H9 (cell line): ENCODE results near the gene COMMD4. TPM values are rescaled to one million over a fixed set of nuclear protein-coding genes. Genes with fewer than 3 reads are reported as not detected.

Experiments
- DNase-seq: peaks from one replicate; pipeline ENCODE4 v3.0.0-alpha.2; 2017
- H2AFZ ChIP-seq: one replicate; pipeline ENCODE4 v1.6.1; 2013; ENCODE audit warnings: mild to moderate bottlenecking, low read length, control low read depth, moderate library complexity
- H2AK5ac ChIP-seq: 2 replicates; pipeline ENCODE4 v1.6.1; 2013; ENCODE audit warnings: low read length, control low read depth, mixed read lengths; ENCODE audit not compliant: insufficient read length
- H2BK120ac ChIP-seq: one replicate; pipeline ENCODE4 v1.6.1; 2013; ENCODE audit warnings: low read depth, mild to moderate bottlenecking, low read length, control low read depth, inconsistent platforms; ENCODE audit not compliant: poor library complexity, severe bottlenecking
- H2BK12ac ChIP-seq: 2 replicates; pipeline ENCODE4 v1.6.1; 2013; ENCODE audit warnings: low read length, control low read depth, mixed read lengths, low read depth; ENCODE audit not compliant: insufficient read length
- H2BK15ac ChIP-seq: 2 replicates; pipeline ENCODE4 v1.6.1; 2013; ENCODE audit warnings: low read depth, low read length, control low read depth
- H2BK20ac ChIP-seq: one replicate; pipeline ENCODE4 v1.6.1; 2013; ENCODE audit warnings: low read depth, mild to moderate bottlenecking, low read length, control low read depth, inconsistent platforms; ENCODE audit not compliant: poor library complexity, severe bottlenecking
- H2BK5ac ChIP-seq: 2 replicates; pipeline ENCODE4 v1.6.1; 2013; ENCODE audit warnings: low read length, control low read depth, mixed read lengths; ENCODE audit not compliant: insufficient read length
- H3K14ac ChIP-seq: 2 replicates; pipeline ENCODE4 v1.6.1; 2013; ENCODE audit warnings: low read length, control low read depth; ENCODE audit not compliant: insufficient read depth
- H3K18ac ChIP-seq: 2 replicates; pipeline ENCODE4 v1.6.1; 2013; ENCODE audit warnings: low read depth, mild to moderate bottlenecking, mixed read lengths, low read length, control low read depth; ENCODE audit not compliant: insufficient read length
- H3K23ac ChIP-seq: 2 replicates; pipeline ENCODE4 v1.6.1; 2013; ENCODE audit warnings: low read length, control low read depth, mixed read lengths, low read depth; ENCODE audit not compliant: insufficient read length
- H3K23me2 ChIP-seq: 2 replicates; pipeline ENCODE4 v1.6.1; 2013; ENCODE audit warnings: low read depth, mild to moderate bottlenecking, mixed read lengths, low read length, control low read depth; ENCODE audit not compliant: insufficient read length, poor library complexity, severe bottlenecking
- H3K27ac ChIP-seq: 2 replicates; pipeline ENCODE4 v1.5.1; 2013; ENCODE audit warnings: low read length, control low read depth, mixed read lengths, low read depth; ENCODE audit not compliant: insufficient read length
- H3K27me3 ChIP-seq: 2 replicates; pipeline ENCODE4 v1.6.1; 2013; ENCODE audit warnings: low read length, control low read depth, inconsistent platforms; ENCODE audit not compliant: insufficient read depth
- H3K4ac ChIP-seq: 2 replicates; pipeline ENCODE4 v1.6.1; 2013; ENCODE audit warnings: low read depth, mild to moderate bottlenecking, control low read depth, inconsistent platforms, low read length, moderate library complexity
- H3K4me1 ChIP-seq: 2 replicates; pipeline ENCODE4 v1.6.1; 2013; ENCODE audit warnings: low read length, control low read depth, inconsistent platforms; ENCODE audit not compliant: insufficient read depth
- H3K4me2 ChIP-seq: 2 replicates; pipeline ENCODE4 v1.6.1; 2013; ENCODE audit warnings: low read length, control low read depth, mixed read lengths; ENCODE audit not compliant: insufficient read length, insufficient read depth
- H3K56ac ChIP-seq: 2 replicates; pipeline ENCODE4 v1.6.1; 2013; ENCODE audit warnings: low read depth, mild to moderate bottlenecking, mixed read lengths, low read length, control low read depth; ENCODE audit not compliant: insufficient read length
- H3K79me1 ChIP-seq: 2 replicates; pipeline ENCODE4 v1.6.1; 2013; ENCODE audit warnings: low read depth, mild to moderate bottlenecking, moderate library complexity, low read length, control low read depth, inconsistent platforms; ENCODE audit not compliant: insufficient read depth, poor library complexity, severe bottlenecking
- H3K79me2 ChIP-seq: 2 replicates; pipeline ENCODE4 v1.6.1; 2013; ENCODE audit warnings: low read length, control low read depth, inconsistent platforms; ENCODE audit not compliant: insufficient read depth
- H3K9ac ChIP-seq: 2 replicates; pipeline ENCODE4 v1.6.1; 2013; ENCODE audit warnings: low read length, control low read depth, mixed read lengths; ENCODE audit not compliant: insufficient read length; ENCODE audit errors: extremely low read depth
- H3K9me3 ChIP-seq: one replicate; pipeline ENCODE4 v1.6.1; 2013; ENCODE audit warnings: low read depth, low read length, inconsistent platforms; ENCODE audit not compliant: control insufficient read depth
- H3T11ph ChIP-seq: one replicate; pipeline ENCODE4 v1.6.1; 2013; ENCODE audit warnings: mild to moderate bottlenecking, low read length, control low read depth, inconsistent platforms
- H4K20me1 ChIP-seq: one replicate; pipeline ENCODE4 v1.6.1; 2013; ENCODE audit not compliant: control insufficient read depth, insufficient read length, insufficient read depth
- H4K5ac ChIP-seq: 2 replicates; pipeline ENCODE4 v1.6.1; 2013; ENCODE audit warnings: low read depth, mild to moderate bottlenecking, mixed read lengths, low read length, control low read depth; ENCODE audit not compliant: insufficient read length
- H4K8ac ChIP-seq: replicated peaks from 2 replicates; pipeline ENCODE4 v1.6.1; 2013; ENCODE audit warnings: low read length, control low read depth, mixed read lengths, low read depth; ENCODE audit not compliant: insufficient read length
- H4K91ac ChIP-seq: 2 replicates; pipeline ENCODE4 v1.6.1; 2013; ENCODE audit warnings: low read depth, mild to moderate bottlenecking, moderate library complexity, mixed read lengths, low read length, control low read depth; ENCODE audit not compliant: insufficient read length
- H3K27ac Mint-ChIP-seq, 3 experiments: 2 replicates in 2 of 3; 3 replicates in 1 of 3; pipeline ENCODE4 v1.8.0; 2020 to 2021; ENCODE audit warnings: mixed read lengths in 3 of 3, mild to moderate bottlenecking in 1 of 3, moderate library complexity in 1 of 3
- H3K27me3 Mint-ChIP-seq: 2 replicates; pipeline ENCODE4 v1.8.0; 2021; ENCODE audit warnings: low read depth, mild to moderate bottlenecking, moderate library complexity, mixed read lengths
- H3K36me3 Mint-ChIP-seq, 3 experiments: 2 replicates in 2 of 3; 3 replicates in 1 of 3; pipeline ENCODE4 v1.8.0; 2020 to 2021; ENCODE audit warnings: low read depth in 3 of 3, mixed read lengths in 3 of 3; ENCODE audit not compliant: insufficient read depth in 1 of 3
- H3K4me1 Mint-ChIP-seq, 2 experiments: 2 replicates each; pipeline ENCODE4 v1.8.0; 2020; ENCODE audit warnings: mixed read lengths in 2 of 2
- H3K4me3 Mint-ChIP-seq, 2 experiments: 2 replicates in 1 of 2; 3 replicates in 1 of 2; pipeline ENCODE4 v1.8.0; 2020 to 2021; ENCODE audit warnings: mild to moderate bottlenecking in 2 of 2, mixed read lengths in 2 of 2, moderate library complexity in 1 of 2
- H3K9me3 Mint-ChIP-seq, 2 experiments: 2 replicates in 1 of 2; 3 replicates in 1 of 2; pipeline ENCODE4 v1.8.0; 2020; ENCODE audit warnings: mild to moderate bottlenecking in 2 of 2, mixed read lengths in 2 of 2, moderate library complexity in 1 of 2
- WGBS: extraction: QIAGEN DNeasy Blood & Tissue Kit; methylation state at CpG from one replicate; pipeline ENCODE4 v1.1.7; 2013; ENCODE audit warnings: missing lambda C conversion rate, low lambda C conversion rate, mixed read lengths; ENCODE audit not compliant: insufficient read length; ENCODE audit errors: extremely low coverage; 5-methylcytosine and 5-hydroxymethylcytosine counted together
- total RNA-seq: library from RNA; stranded (reverse); gene quantifications from 2 replicates; pipeline ENCODE4 v1.2.1, GENCODE V29; 2021
- TF ChIP-seq, protein P1 (sequence below): fragments of 200-600 bp; sonication (generic); conservative IDR thresholded peaks from 3 replicates; pipeline ENCODE4 v1.8.0; 2021; ENCODE audit warnings: antibody characterized with exemption, mild to moderate bottlenecking

Gene COMMD4
- total RNA-seq, 1 experiment from 2014 or later: 146 TPM

DNA sequence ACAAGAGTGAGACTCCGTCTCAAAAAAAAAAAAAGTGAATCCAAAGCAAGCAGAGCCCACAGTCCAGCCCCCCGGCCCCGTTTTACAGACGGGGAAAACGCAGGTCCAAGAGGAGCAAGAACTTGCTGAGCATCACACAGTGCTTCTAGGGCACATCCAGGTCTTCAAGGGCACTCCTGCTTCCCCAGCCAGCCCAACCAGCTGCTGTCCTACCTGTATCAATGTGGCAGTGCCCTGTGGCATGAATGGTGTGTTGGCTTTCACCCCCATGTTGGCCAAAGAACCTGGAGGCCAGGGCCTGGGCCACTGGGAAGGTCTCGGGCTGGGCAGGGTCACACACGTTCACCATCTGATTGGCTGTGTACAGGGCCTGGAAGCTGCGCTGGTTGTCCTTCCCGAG, 27.9 kb downstream of the COMMD4 start:
- Mint-ChIP-seq H3K36me3 (peaks cover 12 to 44% (median 43%) of the 10 kb centered on the region in 3 experiments; a peak in 6 of 7 replicates), H3K27me3 (peaks cover 1% of the 10 kb centered on the region; the same call in 1 of the 2 replicates), H3K4me1 (peaks cover 3% of the 10 kb centered on the region in 2 experiments; a peak in 2 of 4 replicates), H3K4me3 (no peak overlapping the region; a peak in 1 of 5 replicates), H3K27ac (no peak overlapping the region), H3K9me3 (no peaks in the 10 kb centered on the region)
- Histone ChIP-seq H2BK12ac (no peak overlapping the region), H3K23ac (no peak overlapping the region), H4K8ac (no peak overlapping the region), H2BK20ac (no peak overlapping the region), H3K27me3 (no peaks in the 10 kb centered on the region), H4K5ac (no peak overlapping the region), H3T11ph (no peak overlapping the region), H3K9ac (no peak overlapping the region), H3K18ac (no peak overlapping the region), H2BK15ac (no peak overlapping the region), H3K4me2 (no peak overlapping the region), H2BK5ac (no peak overlapping the region), H2BK120ac (no peak overlapping the region), H4K91ac (no peak overlapping the region), H3K27ac (no peak overlapping the region), H3K79me2 (no peaks in the 10 kb centered on the region), H3K9me3 (no peaks in the 10 kb centered on the region), H3K4me1 (no peaks in the 10 kb centered on the region; the same call in 1 of the 2 replicates), H3K14ac (no peak overlapping the region), H3K4ac (no peak overlapping the region), H3K79me1 (no peaks in the 10 kb centered on the region), H2AK5ac (no peak overlapping the region), H4K20me1 (no peaks in the 10 kb centered on the region), H3K56ac (no peak overlapping the region), H2AFZ (no peak overlapping the region), H3K23me2 (no peaks in the 10 kb centered on the region)
- no peak for DNase-seq
- WGBS: no CpG with 5 or more reads among the region's 9 CpGs
- TF ChIP-seq, protein P1, sequence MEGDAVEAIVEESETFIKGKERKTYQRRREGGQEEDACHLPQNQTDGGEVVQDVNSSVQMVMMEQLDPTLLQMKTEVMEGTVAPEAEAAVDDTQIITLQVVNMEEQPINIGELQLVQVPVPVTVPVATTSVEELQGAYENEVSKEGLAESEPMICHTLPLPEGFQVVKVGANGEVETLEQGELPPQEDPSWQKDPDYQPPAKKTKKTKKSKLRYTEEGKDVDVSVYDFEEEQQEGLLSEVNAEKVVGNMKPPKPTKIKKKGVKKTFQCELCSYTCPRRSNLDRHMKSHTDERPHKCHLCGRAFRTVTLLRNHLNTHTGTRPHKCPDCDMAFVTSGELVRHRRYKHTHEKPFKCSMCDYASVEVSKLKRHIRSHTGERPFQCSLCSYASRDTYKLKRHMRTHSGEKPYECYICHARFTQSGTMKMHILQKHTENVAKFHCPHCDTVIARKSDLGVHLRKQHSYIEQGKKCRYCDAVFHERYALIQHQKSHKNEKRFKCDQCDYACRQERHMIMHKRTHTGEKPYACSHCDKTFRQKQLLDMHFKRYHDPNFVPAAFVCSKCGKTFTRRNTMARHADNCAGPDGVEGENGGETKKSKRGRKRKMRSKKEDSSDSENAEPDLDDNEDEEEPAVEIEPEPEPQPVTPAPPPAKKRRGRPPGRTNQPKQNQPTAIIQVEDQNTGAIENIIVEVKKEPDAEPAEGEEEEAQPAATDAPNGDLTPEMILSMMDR: no peak
